B cell (primary cell): ENCODE data around the gene PLPPR2. TPM values are rescaled to one million over a fixed set of nuclear protein-coding genes. Genes with fewer than 3 reads are reported as not detected.

Source experiments
- ATAC-seq: fragments of 200-7000 bp; cut with Tn5 transposase; one replicate; pipeline ENCODE4 v1.10.0; 2021; ENCODE audit warnings: low read depth, mild to moderate bottlenecking, moderate number of reproducible peaks, moderate library complexity
- CTCF ChIA-PET: fragments of 350-600 bp; sonication (Branson Sonifier 250); formaldehyde crosslinking; loops from one replicate; lab custom pipeline; 2021; ENCODE audit warnings: antibody characterized with exemption, inconsistent platforms; lab: Charles Lee
- POLR2A ChIA-PET: fragments of 350-600 bp; sonication (Branson Sonifier 250); formaldehyde crosslinking; loops from one replicate; lab custom pipeline; 2021; ENCODE audit warnings: antibody characterized with exemption; lab: Charles Lee
- DNase-seq: peaks from one replicate; pipeline ENCODE4 v3.0.0; 2013
- H2AFZ ChIP-seq: 2 replicates; pipeline ENCODE4 v1.6.1; 2012; ENCODE audit warnings: mild to moderate bottlenecking, low read depth, low read length; ENCODE audit not compliant: insufficient read depth, poor library complexity, severe bottlenecking
- H3K27ac ChIP-seq, 2 donors: 1 replicate in 1 of 2; 2 replicates in 1 of 2; pipeline ENCODE4 v1.5.1; 2012 to 2013; ENCODE audit warnings: low read length in 2 of 2, mild to moderate bottlenecking in 2 of 2, moderate library complexity in 1 of 2
- H3K27me3 ChIP-seq, 4 experiments: fragments of 200-600 bp in 1 of 4; sonication (generic) in 1 of 4; replicated peaks in 1 of 4; 1 replicate in 2 of 4; 2 replicates in 2 of 4; pipeline versions ENCODE4 v1.6.1 to v1.7.0; 2013 to 2016; ENCODE audit warnings: low read length in 3 of 4, mild to moderate bottlenecking in 2 of 4, mixed read lengths in 1 of 4, moderate library complexity in 1 of 4; ENCODE audit not compliant: insufficient read depth in 4 of 4, control insufficient read depth in 3 of 4; ENCODE audit errors: control extremely low read depth in 1 of 4
- H3K36me3 ChIP-seq, 2 experiments: replicated peaks in 1 of 2; 1 replicate in 1 of 2; 2 replicates in 1 of 2; pipeline versions ENCODE4 v1.6.1 to v1.7.1; 2013; ENCODE audit warnings: low read length in 1 of 2; ENCODE audit not compliant: insufficient read depth in 2 of 2, control insufficient read depth in 1 of 2; ENCODE audit errors: control extremely low read depth in 1 of 2, extremely low read depth in 1 of 2
- H3K4me1 ChIP-seq, 2 donors: fragments of 200-600 bp in 1 of 2; sonication (generic) in 1 of 2; 1 replicate in 1 of 2; 2 replicates in 1 of 2; pipeline versions ENCODE4 v1.5.1 to v1.6.1; 2013 to 2017; ENCODE audit warnings: low read length in 2 of 2; ENCODE audit not compliant: control insufficient read depth in 2 of 2, insufficient read depth in 2 of 2
- H3K4me2 ChIP-seq: replicated peaks from 2 replicates; pipeline ENCODE3; 2012; ENCODE audit warnings: mild to moderate bottlenecking, low read depth, low read length; ENCODE audit not compliant: poor library complexity, severe bottlenecking
- H3K4me3 ChIP-seq, 5 experiments: fragments of 200-600 bp in 1 of 5; sonication (generic) in 1 of 5; 1 replicate in 3 of 5; 2 replicates in 2 of 5; pipeline versions ENCODE4 v1.5.1 to v1.7.0; 2011 to 2016; ENCODE audit warnings: low read length in 4 of 5, mild to moderate bottlenecking in 4 of 5, low read depth in 2 of 5, control low read depth in 1 of 5, moderate library complexity in 1 of 5; ENCODE audit not compliant: insufficient read depth in 1 of 5; ENCODE audit errors: control extremely low read depth in 1 of 5, extremely low read depth in 1 of 5
- H3K79me2 ChIP-seq: fragments of 200-600 bp; sonication (generic); one replicate; pipeline ENCODE4 v1.6.0; 2016; ENCODE audit warnings: low read length; ENCODE audit not compliant: control insufficient read depth, insufficient read depth
- H3K9ac ChIP-seq: fragments of 200-600 bp; sonication (generic); 2 replicates; pipeline ENCODE4 v1.6.1; 2017; ENCODE audit warnings: mild to moderate bottlenecking, low read length, moderate library complexity
- H3K9me3 ChIP-seq, 3 donors: one replicate each; pipeline versions ENCODE4 v1.6.1 to v1.7.1; 2013; ENCODE audit warnings: low read length in 2 of 3; ENCODE audit not compliant: control insufficient read depth in 2 of 3, insufficient read depth in 1 of 3; ENCODE audit errors: control extremely low read depth in 1 of 3
- H4K20me1 ChIP-seq: 2 replicates; pipeline ENCODE4 v1.6.0; 2012; ENCODE audit warnings: mild to moderate bottlenecking, low read length; ENCODE audit not compliant: insufficient read depth, control insufficient read depth, poor library complexity, severe bottlenecking
- H3K27ac Mint-ChIP-seq: one replicate; pipeline ENCODE4 v1.8.0; 2021; ENCODE audit warnings: mixed read lengths
- H3K27me3 Mint-ChIP-seq: one replicate; pipeline ENCODE4 v1.8.0; 2021; ENCODE audit warnings: mixed read lengths
- H3K4me1 Mint-ChIP-seq: one replicate; pipeline ENCODE4 v1.8.0; 2021; ENCODE audit warnings: mixed read lengths
- H3K4me3 Mint-ChIP-seq: one replicate; pipeline ENCODE4 v1.8.0; 2021; ENCODE audit warnings: mixed read lengths
- H3K9me3 Mint-ChIP-seq: one replicate; pipeline ENCODE4 v1.8.0; 2022; ENCODE audit warnings: mixed read lengths; ENCODE audit not compliant: insufficient read depth
- EZH2 ChIP-seq: IDR thresholded peaks from 2 replicates; pipeline ENCODE4 v1.6.1; 2012; ENCODE audit warnings: borderline replicate concordance, low read depth, mild to moderate bottlenecking, moderate library complexity, low read length; ENCODE audit not compliant: insufficient read depth, poor library complexity, severe bottlenecking
- WGBS: methylation state at CpG from one replicate; pipeline ENCODE4 v1.1.5; 2013; ENCODE audit warnings: missing lambda C conversion rate; ENCODE audit not compliant: insufficient coverage; 5-methylcytosine and 5-hydroxymethylcytosine counted together
- intact Hi-C: fragments of 100-400 bp; cut with micrococcal nuclease; formaldehyde crosslinking; loops from one replicate; pipeline ENCODE4 v1.10.0; 2022
- polyA plus RNA-seq: library from polyadenylated mRNA; depleted of rRNA; stranded (reverse); fragments of >200 nt; gene quantifications from 2 replicates; pipeline ENCODE4 v1.2.3, GENCODE V29; 2012
- total RNA-seq, 2 donors: library from RNA; stranded (reverse); fragments of 120-200 nt in 1 of 2; gene quantifications; 1 replicate in 1 of 2; 2 replicates in 1 of 2; pipeline versions ENCODE4 v1.2.3 to v1.2.4, GENCODE V29; 2013 to 2022
- TF ChIP-seq, protein P1 (sequence below): fragments of 200-600 bp; IDR thresholded peaks from one replicate; pipeline ENCODE4 v1.8.0; 2022; ENCODE audit warnings: antibody characterized with exemption, mild to moderate bottlenecking

The PLPPR2 gene
- total and polyA plus RNA-seq, 2 donors (not counting 1 experiment from before 2014, with no cell fraction given), result 3.8 to 11.1 TPM

DNA sequence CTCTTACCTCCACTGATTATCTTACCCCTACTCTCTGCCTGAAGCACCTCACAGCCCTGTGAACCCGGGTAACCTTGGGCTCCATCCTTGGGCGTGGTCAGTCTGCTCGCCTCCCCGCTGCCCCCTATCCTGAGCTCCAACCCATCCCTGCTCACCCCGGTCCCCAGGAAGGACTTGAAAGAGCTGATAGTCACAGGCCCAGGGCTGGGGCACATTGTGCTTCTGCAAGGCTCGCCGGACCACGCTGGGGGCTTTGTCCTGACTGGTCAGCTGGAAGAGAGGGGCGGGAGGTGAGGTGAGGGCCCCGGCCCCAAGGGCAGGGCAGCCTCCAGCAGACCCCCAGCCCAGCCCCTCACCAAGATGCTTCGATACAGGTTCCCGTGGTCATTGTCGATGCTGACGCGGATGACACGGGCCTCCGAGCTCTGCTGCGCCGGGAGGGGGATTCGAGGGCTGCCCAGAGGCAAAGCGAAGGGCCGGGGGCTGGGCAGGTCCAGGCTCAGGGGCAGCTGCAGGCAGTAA is 41.9 kb downstream of the PLPPR2 start:
- CTCF ChIA-PET, result interaction anchor here (0.6 to 1.5 kb wide), 2 partner anchors 271 to 752 kb away, joined by 3 read pairs; no protein-coding TSS in a partner anchor

DNA sequence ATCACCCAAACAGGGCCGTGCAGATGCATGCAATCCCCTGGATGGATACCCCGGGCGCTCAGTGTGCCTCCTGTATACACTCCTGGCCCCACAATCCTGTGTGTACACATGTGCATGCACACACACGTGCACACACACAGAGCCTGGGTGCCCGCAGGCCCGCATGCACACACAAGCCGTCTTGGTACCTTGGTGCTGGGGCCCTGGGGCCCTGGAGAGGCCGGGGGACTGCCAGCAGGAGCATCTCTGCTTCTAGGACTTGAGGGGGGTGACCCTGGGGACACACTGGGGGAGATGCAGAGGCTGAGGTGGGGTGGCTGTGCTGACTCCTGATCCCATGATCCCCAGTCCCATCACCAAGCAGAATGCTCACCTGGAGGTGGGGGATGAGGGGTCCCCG is 44.4 kb downstream of the PLPPR2 start:
- intact Hi-C loops, result no loop called here
- H3K4me1 Mint-ChIP-seq, result no peaks in the 10 kb centered on the region
- POLR2A ChIA-PET, result interaction anchor here (0.9 kb wide), 1 partner anchor 60 kb away, joined by 3 read pairs; no protein-coding TSS in a partner anchor

More for the DNA sequence above, 41.9 kb downstream of the PLPPR2 start:
- Mint-ChIP-seq H3K4me3 (no peak overlapping the region), H3K4me1 (peaks cover 6% of the 10 kb centered on the region), H3K27ac (no peak overlapping the region), H3K27me3 (peaks cover 14% of the 10 kb centered on the region), H3K9me3 (no peaks in the 10 kb centered on the region)
- H3K4me1 ChIP-seq, result peaks cover 0 to 6% of the 10 kb centered on the region in 2 donors
- intact Hi-C loops, result no loop called here
- H2AFZ ChIP-seq, result no peak overlapping the region
- peaks cover 0 to 2% (median 0%) of the 10 kb centered on the region in 4 experiments for H3K27me3 ChIP-seq
- no peak for DNase-seq
- H3K9ac ChIP-seq, result no peak overlapping the region
- H3K79me2 ChIP-seq, result no peaks in the 10 kb centered on the region
- POLR2A ChIA-PET, result no interaction called here
- no peaks in the 10 kb centered on the region for H4K20me1 ChIP-seq
- no peaks in the 10 kb centered on the region for H3K9me3 ChIP-seq
- no peak overlapping the region for H3K27ac ChIP-seq
- H3K4me3 ChIP-seq, result no peak overlapping the region
- H3K4me2 ChIP-seq, result no peak overlapping the region
- no peak for ATAC-seq
- no peaks in the 10 kb centered on the region for H3K36me3 ChIP-seq
- no peak for TF ChIP-seq EZH2
- TF ChIP-seq, protein P1, sequence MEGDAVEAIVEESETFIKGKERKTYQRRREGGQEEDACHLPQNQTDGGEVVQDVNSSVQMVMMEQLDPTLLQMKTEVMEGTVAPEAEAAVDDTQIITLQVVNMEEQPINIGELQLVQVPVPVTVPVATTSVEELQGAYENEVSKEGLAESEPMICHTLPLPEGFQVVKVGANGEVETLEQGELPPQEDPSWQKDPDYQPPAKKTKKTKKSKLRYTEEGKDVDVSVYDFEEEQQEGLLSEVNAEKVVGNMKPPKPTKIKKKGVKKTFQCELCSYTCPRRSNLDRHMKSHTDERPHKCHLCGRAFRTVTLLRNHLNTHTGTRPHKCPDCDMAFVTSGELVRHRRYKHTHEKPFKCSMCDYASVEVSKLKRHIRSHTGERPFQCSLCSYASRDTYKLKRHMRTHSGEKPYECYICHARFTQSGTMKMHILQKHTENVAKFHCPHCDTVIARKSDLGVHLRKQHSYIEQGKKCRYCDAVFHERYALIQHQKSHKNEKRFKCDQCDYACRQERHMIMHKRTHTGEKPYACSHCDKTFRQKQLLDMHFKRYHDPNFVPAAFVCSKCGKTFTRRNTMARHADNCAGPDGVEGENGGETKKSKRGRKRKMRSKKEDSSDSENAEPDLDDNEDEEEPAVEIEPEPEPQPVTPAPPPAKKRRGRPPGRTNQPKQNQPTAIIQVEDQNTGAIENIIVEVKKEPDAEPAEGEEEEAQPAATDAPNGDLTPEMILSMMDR, result no peak
- WGBS, result 95% methylated on average over 17 of the region's 22 CpGs

More for the DNA sequence above, 44.4 kb downstream of the PLPPR2 start:
- H4K20me1 ChIP-seq, result no peaks in the 10 kb centered on the region
- no peaks in the 10 kb centered on the region for H3K4me1 ChIP-seq
- ATAC-seq, result no peak
- no peak for DNase-seq
- no peak for TF ChIP-seq EZH2
- TF ChIP-seq, protein P1, result no peak
- no peaks in the 10 kb centered on the region for H3K9me3 ChIP-seq
- CTCF ChIA-PET, result no interaction called here
- Mint-ChIP-seq H3K4me3 (no peak overlapping the region), H3K27me3 (peaks cover 14% of the 10 kb centered on the region), H3K27ac (no peak overlapping the region), H3K9me3 (no peaks in the 10 kb centered on the region)
- no peaks in the 10 kb centered on the region for H3K79me2 ChIP-seq
- 95% methylated on average over 9 of the region's 9 CpGs for WGBS
- no peaks in the 10 kb centered on the region for H3K36me3 ChIP-seq
- H3K4me3 ChIP-seq, result no peak overlapping the region
- H2AFZ ChIP-seq, result no peak overlapping the region
- no peak overlapping the region for H3K9ac ChIP-seq
- H3K4me2 ChIP-seq, result no peak overlapping the region
- H3K27ac ChIP-seq, result no peak overlapping the region
- no peaks in the 10 kb centered on the region for H3K27me3 ChIP-seq
